ENCODE results near the gene RAB3GAP1. TPM values are rescaled to one million over a fixed set of nuclear protein-coding genes. Genes with fewer than 3 reads are reported as not detected.

The RAB3GAP1 gene
- total RNA-seq, 1 donor from 2014 or later, result 49.3 TPM

- FAIRE-seq, result no peak
- H3K9me3 Mint-ChIP-seq (ENCODE audit: unreplicated experiment), result no peaks in the 10 kb centered on the region
- H3K27ac ChIP-seq (ENCODE audit: low read depth, low read length), result no peak overlapping the region
- DNase-seq (ENCODE audit: low read depth), result peak; percentile 58
- no peaks in the 10 kb centered on the region for H3K4me1 ChIP-seq (ENCODE audit: insufficient read depth, low read length)
- no peak overlapping the region for H3K4me3 Mint-ChIP-seq (ENCODE audit: unreplicated experiment)
- H3K36me3 Mint-ChIP-seq (ENCODE audit: low read depth, unreplicated experiment), result peaks cover 2% of the 10 kb centered on the region
- no peaks in the 10 kb centered on the region for H3K36me3 ChIP-seq (ENCODE audit: insufficient read depth, low read length)
- no peaks in the 10 kb centered on the region for H3K79me2 ChIP-seq (ENCODE audit: insufficient read depth, low read length)
- no peaks in the 10 kb centered on the region for H3K4me1 Mint-ChIP-seq (ENCODE audit: low read depth, unreplicated experiment)
- TF ChIP-seq EZH2 (IDR thresholded peaks at IDR 0.05; ENCODE audit: insufficient read depth, low read length) (no peak), CTCF (IDR thresholded peaks at IDR 0.05; ENCODE audit: insufficient read depth, low read depth, low read length) (no peak)
- no peaks in the 10 kb centered on the region for H3K27me3 ChIP-seq (ENCODE audit: insufficient read depth, low read length)
- no peak overlapping the region for H2AFZ ChIP-seq (ENCODE audit: low read depth, low read length)
- no peaks in the 10 kb centered on the region for H3K27me3 Mint-ChIP-seq (ENCODE audit: low read depth, unreplicated experiment)
- no peak overlapping the region for H3K9ac ChIP-seq (ENCODE audit: low read length)
- no peak overlapping the region for H3K27ac Mint-ChIP-seq (ENCODE audit: unreplicated experiment)
- no peaks in the 10 kb centered on the region for H3K9me3 ChIP-seq (ENCODE audit: insufficient read depth, low read depth, low read length)
- no peak overlapping the region for H3K4me2 ChIP-seq (ENCODE audit: low read length)
- no peaks in the 10 kb centered on the region for H4K20me1 ChIP-seq (ENCODE audit: insufficient read depth, low read length)
- H3K4me3 ChIP-seq (ENCODE audit: insufficient read depth, low read depth, low read length), result no peak overlapping the region
These were observed 160.7 kb downstream of the RAB3GAP1 start for GRCh38 chr2:135212757-135213156.

GRCh38 chr2:135218426-135218825 is 166.3 kb downstream of the RAB3GAP1 start:
- no peaks in the 10 kb centered on the region for H3K79me2 ChIP-seq (ENCODE audit: insufficient read depth, low read length)
- no peak overlapping the region for H3K4me3 ChIP-seq (ENCODE audit: insufficient read depth, low read depth, low read length)
- H3K4me2 ChIP-seq (ENCODE audit: low read length), result no peak overlapping the region
- TF ChIP-seq EZH2 (IDR thresholded peaks at IDR 0.05; ENCODE audit: insufficient read depth, low read length), result no peak
- no peak for TF ChIP-seq CTCF (IDR thresholded peaks at IDR 0.05; ENCODE audit: insufficient read depth, low read depth, low read length)
- Mint-ChIP-seq H3K36me3 (ENCODE audit: low read depth, unreplicated experiment) (peaks cover 2% of the 10 kb centered on the region), H3K27me3 (ENCODE audit: low read depth, unreplicated experiment) (no peaks in the 10 kb centered on the region), H3K9me3 (ENCODE audit: unreplicated experiment) (no peaks in the 10 kb centered on the region), H3K4me3 (ENCODE audit: unreplicated experiment) (no peak overlapping the region), H3K27ac (ENCODE audit: unreplicated experiment) (no peak overlapping the region), H3K4me1 (ENCODE audit: low read depth, unreplicated experiment) (no peaks in the 10 kb centered on the region)
- no peaks in the 10 kb centered on the region for H3K27me3 ChIP-seq (ENCODE audit: insufficient read depth, low read length)
- H3K27ac ChIP-seq (ENCODE audit: low read depth, low read length), result no peak overlapping the region
- no peaks in the 10 kb centered on the region for H3K36me3 ChIP-seq (ENCODE audit: insufficient read depth, low read length)
- no peak overlapping the region for H3K9ac ChIP-seq (ENCODE audit: low read length)
- DNase-seq (ENCODE audit: low read depth) (no peak), FAIRE-seq (no peak)
- no peak overlapping the region for H2AFZ ChIP-seq (ENCODE audit: low read depth, low read length)
- H3K4me1 ChIP-seq (ENCODE audit: insufficient read depth, low read length), result no peaks in the 10 kb centered on the region
- H3K9me3 ChIP-seq (ENCODE audit: insufficient read depth, low read depth, low read length), result no peaks in the 10 kb centered on the region
- no peaks in the 10 kb centered on the region for H4K20me1 ChIP-seq (ENCODE audit: insufficient read depth, low read length)

- FAIRE-seq, result no peak
These were observed 167.1 kb downstream of the RAB3GAP1 start for GRCh38 chr2:135219226-135219625.

More at GRCh38 chr2:135219226-135219625, 167.1 kb downstream of the RAB3GAP1 start:
- Mint-ChIP-seq H3K4me1 (ENCODE audit: low read depth, unreplicated experiment) (no peaks in the 10 kb centered on the region), H3K27ac (ENCODE audit: unreplicated experiment) (no peak overlapping the region), H3K27me3 (ENCODE audit: low read depth, unreplicated experiment) (no peaks in the 10 kb centered on the region), H3K36me3 (ENCODE audit: low read depth, unreplicated experiment) (peaks cover 2% of the 10 kb centered on the region), H3K4me3 (ENCODE audit: unreplicated experiment) (no peak overlapping the region), H3K9me3 (ENCODE audit: unreplicated experiment) (no peaks in the 10 kb centered on the region)
- no peak overlapping the region for H3K4me3 ChIP-seq (ENCODE audit: insufficient read depth, low read depth, low read length)
- no peaks in the 10 kb centered on the region for H3K4me1 ChIP-seq (ENCODE audit: insufficient read depth, low read length)
- H3K79me2 ChIP-seq (ENCODE audit: insufficient read depth, low read length), result no peaks in the 10 kb centered on the region
- no peaks in the 10 kb centered on the region for H3K27me3 ChIP-seq (ENCODE audit: insufficient read depth, low read length)
- no peak overlapping the region for H3K27ac ChIP-seq (ENCODE audit: low read depth, low read length)
- H3K9ac ChIP-seq (ENCODE audit: low read length), result no peak overlapping the region
- no peaks in the 10 kb centered on the region for H3K36me3 ChIP-seq (ENCODE audit: insufficient read depth, low read length)
- no peak for DNase-seq (ENCODE audit: low read depth)
- no peaks in the 10 kb centered on the region for H3K9me3 ChIP-seq (ENCODE audit: insufficient read depth, low read depth, low read length)
- H3K4me2 ChIP-seq (ENCODE audit: low read length), result no peak overlapping the region
- H4K20me1 ChIP-seq (ENCODE audit: insufficient read depth, low read length), result no peaks in the 10 kb centered on the region
- H2AFZ ChIP-seq (ENCODE audit: low read depth, low read length), result no peak overlapping the region
- TF ChIP-seq CTCF (IDR thresholded peaks at IDR 0.05; ENCODE audit: insufficient read depth, low read depth, low read length) (no peak), EZH2 (IDR thresholded peaks at IDR 0.05; ENCODE audit: insufficient read depth, low read length) (no peak)

Other genes starting within 250 kb of the RAB3GAP1 start
- not detected in 2 replicates for gene ACMSD, start 213.7 kb upstream of the RAB3GAP1 start, total RNA-seq
- 33.2 and 33.4 TPM in 2 replicates for gene CCNT2, start 133.5 kb upstream of the RAB3GAP1 start, total RNA-seq
- gene MAP3K19, start 4.8 kb upstream of the RAB3GAP1 start, total RNA-seq, result not detected in 2 replicates